ENCODE results near the gene ADAMTSL3.

ADAMTSL3 gene

GRCh38 chr15:83809345-83809744 is 155.4 kb downstream of the ADAMTSL3 start:
- Mint-ChIP-seq H3K4me3 (no peak overlapping the region), H3K27me3 (peaks cover under 1% of the 10 kb centered on the region), H3K4me1 (no peaks in the 10 kb centered on the region), H3K27ac (no peak overlapping the region), H3K9me3 (peaks cover 10% of the 10 kb centered on the region), H3K36me3 (no peaks in the 10 kb centered on the region)

GRCh38 chr15:83810110-83810509 is 156.2 kb downstream of the ADAMTSL3 start:
- Mint-ChIP-seq H3K27me3 (peaks cover 1% of the 10 kb centered on the region), H3K27ac (no peak overlapping the region), H3K9me3 (peaks cover 10% of the 10 kb centered on the region), H3K4me1 (no peaks in the 10 kb centered on the region), H3K36me3 (no peaks in the 10 kb centered on the region), H3K4me3 (no peak overlapping the region)

- no peaks in the 10 kb centered on the region for H3K36me3 Mint-ChIP-seq
- H3K4me3 Mint-ChIP-seq: no peak overlapping the region
- no peaks in the 10 kb centered on the region for H3K4me1 Mint-ChIP-seq
- no peak overlapping the region for H3K27ac Mint-ChIP-seq
- peaks cover 1% of the 10 kb centered on the region for H3K9me3 Mint-ChIP-seq
- peaks cover 1% of the 10 kb centered on the region for H3K27me3 Mint-ChIP-seq
These were observed 159.8 kb downstream of the ADAMTSL3 start for GRCh38 chr15:83813682-83814081.

GRCh38 chr15:83815506-83815905 is 161.6 kb downstream of the ADAMTSL3 start:
- Mint-ChIP-seq H3K4me3 (no peak overlapping the region), H3K27ac (no peak overlapping the region), H3K4me1 (no peaks in the 10 kb centered on the region), H3K9me3 (no peaks in the 10 kb centered on the region), H3K27me3 (peaks cover 1% of the 10 kb centered on the region), H3K36me3 (no peaks in the 10 kb centered on the region)

GRCh38 chr15:83816124-83816883 is 162.4 kb downstream of the ADAMTSL3 start:
- H3K27ac Mint-ChIP-seq: no peak overlapping the region
- H3K9me3 Mint-ChIP-seq: no peaks in the 10 kb centered on the region
- peaks cover 1% of the 10 kb centered on the region for H3K27me3 Mint-ChIP-seq
- H3K36me3 Mint-ChIP-seq: no peaks in the 10 kb centered on the region
- H3K4me1 Mint-ChIP-seq: no peaks in the 10 kb centered on the region
- no peak overlapping the region for H3K4me3 Mint-ChIP-seq

- Mint-ChIP-seq H3K36me3 (no peaks in the 10 kb centered on the region), H3K27me3 (peaks cover 1% of the 10 kb centered on the region), H3K9me3 (no peaks in the 10 kb centered on the region), H3K27ac (no peak overlapping the region), H3K4me1 (no peaks in the 10 kb centered on the region), H3K4me3 (no peak overlapping the region)
These were observed 164.7 kb downstream of the ADAMTSL3 start for GRCh38 chr15:83818591-83818990.

- H3K4me1 Mint-ChIP-seq: no peaks in the 10 kb centered on the region
- no peak overlapping the region for H3K4me3 Mint-ChIP-seq
- H3K36me3 Mint-ChIP-seq: no peaks in the 10 kb centered on the region
- peaks cover 4% of the 10 kb centered on the region for H3K9me3 Mint-ChIP-seq
- peaks cover 4% of the 10 kb centered on the region for H3K27me3 Mint-ChIP-seq
- no peak overlapping the region for H3K27ac Mint-ChIP-seq
These were observed 176.5 kb downstream of the ADAMTSL3 start for GRCh38 chr15:83830381-83830780.

GRCh38 chr15:83833569-83833968 is 179.6 kb downstream of the ADAMTSL3 start:
- H3K4me3 Mint-ChIP-seq: no peak overlapping the region
- peaks cover 4% of the 10 kb centered on the region for H3K27me3 Mint-ChIP-seq
- no peaks in the 10 kb centered on the region for H3K9me3 Mint-ChIP-seq
- H3K36me3 Mint-ChIP-seq: no peaks in the 10 kb centered on the region
- no peaks in the 10 kb centered on the region for H3K4me1 Mint-ChIP-seq
- H3K27ac Mint-ChIP-seq: no peak overlapping the region

GRCh38 chr15:83835479-83835878 is 181.6 kb downstream of the ADAMTSL3 start:
- Mint-ChIP-seq H3K9me3 (no peaks in the 10 kb centered on the region), H3K27ac (no peak overlapping the region), H3K36me3 (no peaks in the 10 kb centered on the region), H3K4me1 (no peaks in the 10 kb centered on the region), H3K27me3 (peaks cover 3% of the 10 kb centered on the region), H3K4me3 (no peak overlapping the region)

- Mint-ChIP-seq H3K36me3 (no peaks in the 10 kb centered on the region), H3K4me1 (no peaks in the 10 kb centered on the region), H3K4me3 (no peak overlapping the region), H3K9me3 (no peaks in the 10 kb centered on the region), H3K27me3 (no peaks in the 10 kb centered on the region), H3K27ac (no peak overlapping the region)
These were observed 184.1 kb downstream of the ADAMTSL3 start for GRCh38 chr15:83837945-83838571.

- H3K27me3 Mint-ChIP-seq: no peaks in the 10 kb centered on the region
- no peak overlapping the region for H3K4me3 Mint-ChIP-seq
- H3K9me3 Mint-ChIP-seq: no peaks in the 10 kb centered on the region
- no peaks in the 10 kb centered on the region for H3K4me1 Mint-ChIP-seq
- no peaks in the 10 kb centered on the region for H3K36me3 Mint-ChIP-seq
- H3K27ac Mint-ChIP-seq: no peak overlapping the region
These were observed 184.8 kb downstream of the ADAMTSL3 start for GRCh38 chr15:83838763-83839162.

- Mint-ChIP-seq H3K27ac (no peak overlapping the region), H3K4me3 (no peak overlapping the region), H3K9me3 (no peaks in the 10 kb centered on the region), H3K27me3 (peaks cover 2% of the 10 kb centered on the region), H3K4me1 (no peaks in the 10 kb centered on the region), H3K36me3 (no peaks in the 10 kb centered on the region)
These were observed 188.4 kb downstream of the ADAMTSL3 start for GRCh38 chr15:83842281-83842680.

GRCh38 chr15:83843471-83843871 is 189.5 kb downstream of the ADAMTSL3 start:
- Mint-ChIP-seq H3K4me1 (no peaks in the 10 kb centered on the region), H3K27me3 (peaks cover 2% of the 10 kb centered on the region), H3K27ac (no peak overlapping the region), H3K9me3 (no peaks in the 10 kb centered on the region), H3K4me3 (no peak overlapping the region), H3K36me3 (no peaks in the 10 kb centered on the region)

- H3K4me3 Mint-ChIP-seq: no peak overlapping the region
- no peaks in the 10 kb centered on the region for H3K4me1 Mint-ChIP-seq
- no peak overlapping the region for H3K27ac Mint-ChIP-seq
- peaks cover 2% of the 10 kb centered on the region for H3K27me3 Mint-ChIP-seq
- H3K36me3 Mint-ChIP-seq: no peaks in the 10 kb centered on the region
- no peaks in the 10 kb centered on the region for H3K9me3 Mint-ChIP-seq
These were observed 190.8 kb downstream of the ADAMTSL3 start for GRCh38 chr15:83844742-83845141.

GRCh38 chr15:83845230-83845629 is 191.3 kb downstream of the ADAMTSL3 start:
- Mint-ChIP-seq H3K36me3 (no peaks in the 10 kb centered on the region), H3K27ac (no peak overlapping the region), H3K27me3 (peaks cover 2% of the 10 kb centered on the region), H3K4me1 (no peaks in the 10 kb centered on the region), H3K9me3 (no peaks in the 10 kb centered on the region), H3K4me3 (no peak overlapping the region)

- Mint-ChIP-seq H3K9me3 (no peaks in the 10 kb centered on the region), H3K27me3 (peaks cover 2% of the 10 kb centered on the region), H3K4me1 (no peaks in the 10 kb centered on the region), H3K27ac (no peak overlapping the region), H3K4me3 (no peak overlapping the region), H3K36me3 (no peaks in the 10 kb centered on the region)
These were observed 192.9 kb downstream of the ADAMTSL3 start for GRCh38 chr15:83846847-83847246.

Data from activated naive CD4-positive, alpha-beta T cell treated with anti-CD3 and anti-CD28 coated beads, Interleukin-2, amount 50 U/mL, for 24 hours (primary cell).